ENCODE measurements around the gene BRME1.

The BRME1 gene

DNA sequence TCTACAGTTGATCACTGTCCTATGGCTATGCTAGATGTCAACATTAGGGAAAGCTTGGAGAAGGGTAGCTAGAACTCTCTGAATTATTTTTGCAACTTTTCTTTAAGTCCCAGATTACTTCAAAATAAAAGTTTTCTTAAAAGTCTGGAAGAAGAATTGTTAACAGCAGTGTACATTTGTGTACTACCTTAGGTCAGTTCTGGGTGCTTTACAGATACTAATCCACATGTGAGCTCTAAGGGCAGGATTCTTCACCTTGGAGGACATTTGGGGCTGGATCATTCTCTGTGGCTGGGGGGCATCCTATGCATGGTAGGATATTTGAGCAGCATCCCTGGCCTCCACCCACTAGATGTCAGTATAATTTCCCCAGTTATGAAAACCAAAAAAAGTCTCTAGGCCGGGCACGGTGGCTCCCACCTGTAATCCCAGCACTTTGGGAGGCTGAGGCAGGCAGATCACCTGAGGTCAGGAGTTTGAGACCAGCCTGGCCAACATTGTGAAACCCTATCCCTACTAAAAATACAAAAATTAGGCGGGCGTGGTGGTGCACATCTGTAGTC is 2.8 kb downstream of the BRME1 start:
- H3K27me3 ChIP-seq (ENCODE audit: control insufficient read depth, insufficient read depth, low read length), result peaks cover 11% of the 10 kb centered on the region
- H3K4me3 ChIP-seq (ENCODE audit: low read length), result no peak overlapping the region
- H3K9me3 ChIP-seq (ENCODE audit: control insufficient read depth, low read depth, low read length), result no peaks in the 10 kb centered on the region
- no peaks in the 10 kb centered on the region for H3K4me1 ChIP-seq (ENCODE audit: control insufficient read depth, low read depth, low read length)
- no peak overlapping the region for H3K27ac ChIP-seq (ENCODE audit: low read length)
- no peaks in the 10 kb centered on the region for H3K36me3 ChIP-seq (ENCODE audit: control insufficient read depth, low read depth, low read length)
- no peak overlapping the region for H3K9ac ChIP-seq (ENCODE audit: low read length)

DNA sequence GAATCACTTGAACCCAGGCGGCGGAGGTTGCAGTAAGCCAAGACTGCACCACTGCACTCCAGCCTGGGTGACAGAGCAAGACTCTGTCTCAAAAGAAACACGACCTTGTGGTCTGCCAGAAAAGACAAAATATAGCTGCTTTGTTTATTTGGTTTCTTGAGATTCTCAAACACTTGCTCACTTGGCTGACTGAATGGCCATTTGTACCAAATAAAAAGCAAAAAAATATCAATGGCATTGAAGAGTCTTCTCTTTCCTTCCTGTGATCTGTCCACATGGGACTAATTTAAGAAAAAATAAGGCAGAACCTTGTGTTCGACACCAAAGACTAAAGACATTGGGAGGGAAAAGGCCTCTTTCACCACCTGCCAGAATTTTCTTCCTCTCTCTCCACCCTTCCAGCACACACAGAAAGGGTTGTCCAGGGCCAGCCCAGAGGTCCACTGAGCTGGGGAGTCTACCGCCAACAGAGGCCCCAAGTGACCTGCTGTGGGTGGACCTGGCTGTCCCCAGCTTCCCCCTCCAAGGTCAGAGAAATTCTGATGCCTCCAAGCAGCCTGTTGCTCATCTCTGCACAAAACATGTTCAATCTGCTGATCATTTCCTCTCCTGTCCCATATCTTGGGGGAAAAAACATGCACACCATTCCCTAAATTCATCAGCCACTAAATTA is 5.9 kb downstream of the BRME1 start:
- Histone ChIP-seq H3K9ac (ENCODE audit: low read length) (no peak overlapping the region), H3K27me3 (ENCODE audit: control insufficient read depth, insufficient read depth, low read length) (peaks cover 4% of the 10 kb centered on the region), H3K9me3 (ENCODE audit: control insufficient read depth, low read depth, low read length) (no peaks in the 10 kb centered on the region), H3K4me1 (ENCODE audit: control insufficient read depth, low read depth, low read length) (no peaks in the 10 kb centered on the region), H3K4me3 (ENCODE audit: low read length) (no peak overlapping the region), H3K27ac (ENCODE audit: low read length) (no peak overlapping the region), H3K36me3 (ENCODE audit: control insufficient read depth, low read depth, low read length) (no peaks in the 10 kb centered on the region)

DNA sequence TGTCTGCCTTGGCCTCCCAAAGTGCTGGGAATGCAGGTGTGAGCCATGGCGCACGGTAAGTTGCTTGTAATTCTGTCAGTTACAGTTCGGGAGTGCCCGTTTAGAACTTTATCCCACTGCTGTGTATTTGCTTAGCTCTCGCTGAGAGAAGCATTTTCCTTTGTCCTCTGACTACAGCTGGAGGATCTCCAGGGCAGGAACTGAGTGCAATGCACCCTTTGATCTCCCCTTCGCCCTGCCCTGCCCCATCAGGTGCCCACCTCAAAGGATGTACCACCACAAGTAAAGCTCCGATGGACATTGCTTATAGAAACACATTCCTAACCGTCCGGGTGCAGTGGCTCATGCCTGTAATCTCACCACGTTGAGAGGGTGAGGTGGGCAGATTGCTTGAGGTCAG is 6.5 kb downstream of the BRME1 start:
- H3K9me3 ChIP-seq (ENCODE audit: control insufficient read depth, low read depth, low read length), result no peaks in the 10 kb centered on the region
- H3K27ac ChIP-seq (ENCODE audit: low read length), result no peak overlapping the region
- no peak overlapping the region for H3K9ac ChIP-seq (ENCODE audit: low read length)
- H3K4me1 ChIP-seq (ENCODE audit: control insufficient read depth, low read depth, low read length), result no peaks in the 10 kb centered on the region
- no peaks in the 10 kb centered on the region for H3K36me3 ChIP-seq (ENCODE audit: control insufficient read depth, low read depth, low read length)
- H3K4me3 ChIP-seq (ENCODE audit: low read length), result no peak overlapping the region
- no peaks in the 10 kb centered on the region for H3K27me3 ChIP-seq (ENCODE audit: control insufficient read depth, insufficient read depth, low read length)

DNA sequence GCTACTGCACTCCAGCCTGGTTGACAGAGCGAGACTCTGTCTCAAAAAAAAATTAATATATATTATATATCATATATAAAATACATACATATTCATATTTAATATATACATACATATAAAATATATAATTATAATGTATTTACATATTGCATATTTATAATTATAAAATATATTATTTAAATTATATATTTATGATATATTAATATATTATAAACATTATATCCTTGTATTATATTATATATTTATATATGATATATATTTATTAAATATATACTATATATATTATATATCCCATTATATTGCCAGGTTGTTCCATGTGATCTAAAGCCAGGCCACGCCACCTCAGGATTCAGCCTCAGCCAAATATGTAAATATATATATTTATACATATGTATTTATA is 9.7 kb downstream of the BRME1 start:
- Histone ChIP-seq H3K4me1 (ENCODE audit: control insufficient read depth, low read depth, low read length) (no peaks in the 10 kb centered on the region), H3K4me3 (ENCODE audit: low read length) (no peak overlapping the region), H3K27ac (ENCODE audit: low read length) (no peak overlapping the region), H3K36me3 (ENCODE audit: control insufficient read depth, low read depth, low read length) (no peaks in the 10 kb centered on the region), H3K9me3 (ENCODE audit: control insufficient read depth, low read depth, low read length) (no peaks in the 10 kb centered on the region), H3K27me3 (ENCODE audit: control insufficient read depth, insufficient read depth, low read length) (no peaks in the 10 kb centered on the region), H3K9ac (ENCODE audit: low read length) (no peak overlapping the region)

DNA sequence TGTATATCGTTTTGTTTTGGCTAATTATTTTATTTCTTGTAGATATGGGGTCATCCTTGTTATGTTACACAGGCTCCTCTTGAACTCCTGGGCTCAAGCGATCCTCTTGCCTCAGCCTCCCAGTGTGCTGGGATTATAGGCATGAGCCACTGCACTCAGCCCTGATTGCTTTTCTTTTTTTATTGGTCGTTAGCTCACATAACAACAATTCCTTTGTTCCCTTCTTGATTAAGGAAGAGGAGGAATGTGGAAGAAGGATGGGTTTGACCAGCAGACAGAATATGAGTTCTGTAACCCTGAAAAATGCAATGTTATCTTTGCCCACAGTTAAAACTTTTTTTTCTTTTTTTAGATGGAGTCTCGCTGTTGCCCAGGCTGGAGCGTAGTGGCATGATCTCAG is 11.4 kb downstream of the BRME1 start:
- H3K27me3 ChIP-seq (ENCODE audit: control insufficient read depth, insufficient read depth, low read length), result no peaks in the 10 kb centered on the region
- H3K9ac ChIP-seq (ENCODE audit: low read length), result no peak overlapping the region
- no peaks in the 10 kb centered on the region for H3K9me3 ChIP-seq (ENCODE audit: control insufficient read depth, low read depth, low read length)
- H3K4me1 ChIP-seq (ENCODE audit: control insufficient read depth, low read depth, low read length), result no peaks in the 10 kb centered on the region
- H3K36me3 ChIP-seq (ENCODE audit: control insufficient read depth, low read depth, low read length), result no peaks in the 10 kb centered on the region
- no peak overlapping the region for H3K4me3 ChIP-seq (ENCODE audit: low read length)
- no peak overlapping the region for H3K27ac ChIP-seq (ENCODE audit: low read length)

DNA sequence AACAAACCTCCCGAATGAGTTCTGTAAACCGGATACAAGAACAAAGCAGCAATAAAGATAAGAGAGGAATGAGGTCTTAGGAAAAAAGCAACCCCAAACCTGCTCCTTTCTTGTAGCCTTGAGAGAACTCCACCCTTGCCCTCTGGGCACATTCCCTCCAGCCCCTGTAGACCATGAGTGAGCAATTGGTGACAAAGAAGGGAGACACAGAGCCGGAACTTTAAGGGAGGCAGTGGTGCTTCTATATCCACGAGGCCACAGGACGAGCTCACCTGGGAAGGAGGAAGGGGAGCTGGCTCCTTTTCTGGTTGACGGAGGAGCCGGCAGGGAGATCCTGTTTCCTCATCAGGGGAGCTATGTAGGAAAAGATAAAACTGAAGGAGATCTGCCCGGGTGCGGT is 13.0 kb downstream of the BRME1 start:
- H3K9ac ChIP-seq (ENCODE audit: low read length), result no peak overlapping the region
- no peaks in the 10 kb centered on the region for H3K27me3 ChIP-seq (ENCODE audit: control insufficient read depth, insufficient read depth, low read length)
- no peaks in the 10 kb centered on the region for H3K9me3 ChIP-seq (ENCODE audit: control insufficient read depth, low read depth, low read length)
- H3K4me1 ChIP-seq (ENCODE audit: control insufficient read depth, low read depth, low read length), result no peaks in the 10 kb centered on the region
- H3K4me3 ChIP-seq (ENCODE audit: low read length), result no peak overlapping the region
- no peak overlapping the region for H3K27ac ChIP-seq (ENCODE audit: low read length)
- no peaks in the 10 kb centered on the region for H3K36me3 ChIP-seq (ENCODE audit: control insufficient read depth, low read depth, low read length)

DNA sequence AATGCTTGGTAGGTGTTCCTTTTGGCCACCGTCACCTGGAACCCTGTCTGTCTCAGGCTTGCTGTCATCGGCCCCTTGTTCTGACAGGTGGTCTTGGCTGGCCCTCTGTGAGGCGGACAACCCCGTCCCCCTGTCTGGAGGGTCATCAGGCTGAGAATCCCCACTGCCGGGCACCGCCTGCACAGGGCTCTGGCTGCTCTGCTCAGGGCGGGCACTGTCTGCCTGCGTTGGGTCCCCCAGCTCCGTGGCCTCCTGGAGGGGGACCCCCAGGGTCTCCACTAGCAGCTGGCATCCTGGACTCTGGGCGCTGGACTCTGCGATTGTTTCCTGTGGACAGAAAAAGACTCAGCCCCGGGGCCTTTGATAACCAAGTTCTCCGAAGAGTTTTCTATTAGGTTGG is 15.8 kb downstream of the BRME1 start:
- H3K9me3 ChIP-seq (ENCODE audit: control insufficient read depth, low read depth, low read length), result no peaks in the 10 kb centered on the region
- no peaks in the 10 kb centered on the region for H3K36me3 ChIP-seq (ENCODE audit: control insufficient read depth, low read depth, low read length)
- no peak overlapping the region for H3K4me3 ChIP-seq (ENCODE audit: low read length)
- H3K27ac ChIP-seq (ENCODE audit: low read length), result no peak overlapping the region
- H3K4me1 ChIP-seq (ENCODE audit: control insufficient read depth, low read depth, low read length), result no peaks in the 10 kb centered on the region
- H3K27me3 ChIP-seq (ENCODE audit: control insufficient read depth, insufficient read depth, low read length), result no peaks in the 10 kb centered on the region
- no peak overlapping the region for H3K9ac ChIP-seq (ENCODE audit: low read length)

DNA sequence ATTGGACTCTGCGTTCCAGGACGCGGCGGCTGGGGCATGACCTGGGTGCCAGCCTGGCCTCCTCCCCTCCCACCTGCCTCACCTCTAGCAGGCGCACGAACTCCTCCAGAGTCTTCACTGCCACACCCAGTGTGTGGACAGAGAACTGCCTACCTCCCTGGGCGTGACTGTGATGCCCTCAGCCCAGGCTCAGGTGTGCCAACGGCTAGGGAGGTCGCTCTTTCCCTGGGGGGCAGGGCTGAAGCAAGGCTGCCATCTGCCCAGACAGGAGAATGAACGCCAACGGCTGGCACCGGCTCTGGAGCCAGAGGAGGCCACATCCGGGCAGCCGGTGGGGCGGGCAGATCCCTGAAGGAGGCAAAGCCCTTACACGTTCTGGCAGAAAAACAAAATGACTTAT is 17.6 kb downstream of the BRME1 start:
- H3K9me3 ChIP-seq (ENCODE audit: control insufficient read depth, low read depth, low read length), result no peaks in the 10 kb centered on the region
- no peaks in the 10 kb centered on the region for H3K36me3 ChIP-seq (ENCODE audit: control insufficient read depth, low read depth, low read length)
- H3K4me3 ChIP-seq (ENCODE audit: low read length), result no peak overlapping the region
- H3K27ac ChIP-seq (ENCODE audit: low read length), result no peak overlapping the region
- H3K27me3 ChIP-seq (ENCODE audit: control insufficient read depth, insufficient read depth, low read length), result no peaks in the 10 kb centered on the region
- no peaks in the 10 kb centered on the region for H3K4me1 ChIP-seq (ENCODE audit: control insufficient read depth, low read depth, low read length)
- H3K9ac ChIP-seq (ENCODE audit: low read length), result no peak overlapping the region

DNA sequence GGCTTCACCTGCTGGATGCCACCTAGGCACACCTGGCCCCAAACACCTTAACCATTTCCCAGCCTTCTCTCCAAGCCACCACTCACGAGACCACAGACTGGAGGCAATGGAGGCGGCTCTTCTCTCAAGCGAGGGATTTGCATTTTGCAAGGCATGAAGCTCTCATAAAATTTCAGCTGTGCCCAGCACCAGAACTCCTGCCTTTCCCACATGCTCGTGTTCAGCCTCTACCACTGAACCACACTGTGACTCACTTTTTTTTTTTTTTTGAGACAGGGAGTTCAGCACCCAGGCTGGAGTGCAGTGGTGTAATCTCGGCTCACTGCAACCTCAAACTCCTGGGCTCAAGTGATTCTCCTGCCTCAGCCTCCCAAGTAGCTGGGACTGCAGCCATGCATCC is 18.4 kb downstream of the BRME1 start:
- H3K4me3 ChIP-seq (ENCODE audit: low read length), result no peak overlapping the region
- no peaks in the 10 kb centered on the region for H3K9me3 ChIP-seq (ENCODE audit: control insufficient read depth, low read depth, low read length)
- no peaks in the 10 kb centered on the region for H3K27me3 ChIP-seq (ENCODE audit: control insufficient read depth, insufficient read depth, low read length)
- H3K4me1 ChIP-seq (ENCODE audit: control insufficient read depth, low read depth, low read length), result peaks cover 2% of the 10 kb centered on the region
- H3K9ac ChIP-seq (ENCODE audit: low read length), result no peak overlapping the region
- no peaks in the 10 kb centered on the region for H3K36me3 ChIP-seq (ENCODE audit: control insufficient read depth, low read depth, low read length)
- no peak overlapping the region for H3K27ac ChIP-seq (ENCODE audit: low read length)

DNA sequence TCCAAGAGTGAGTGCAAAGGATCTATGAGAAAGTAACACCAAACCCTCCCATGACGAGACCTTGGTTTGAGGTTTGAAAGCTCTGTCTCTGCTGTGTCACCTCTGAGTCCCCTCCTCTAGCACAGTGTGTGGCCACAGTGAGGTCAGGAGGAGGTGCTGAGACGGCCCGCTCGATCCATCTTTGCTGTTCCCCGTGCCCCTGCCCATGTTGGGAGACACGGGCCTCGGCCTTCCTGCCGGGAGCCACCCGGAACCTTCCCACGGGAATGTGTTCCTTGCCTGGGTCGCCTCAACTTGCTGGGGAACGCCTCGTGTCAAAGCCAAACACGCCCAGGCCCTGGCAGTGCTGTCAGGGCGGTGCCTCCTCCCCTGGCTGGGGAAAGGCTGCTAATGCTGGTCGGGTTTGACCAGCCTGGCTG is 18.9 kb downstream of the BRME1 start:
- Histone ChIP-seq H3K36me3 (ENCODE audit: control insufficient read depth, low read depth, low read length) (no peaks in the 10 kb centered on the region), H3K9ac (ENCODE audit: low read length) (no peak overlapping the region), H3K9me3 (ENCODE audit: control insufficient read depth, low read depth, low read length) (no peaks in the 10 kb centered on the region), H3K4me1 (ENCODE audit: control insufficient read depth, low read depth, low read length) (peaks cover 7% of the 10 kb centered on the region), H3K4me3 (ENCODE audit: low read length) (no peak overlapping the region), H3K27me3 (ENCODE audit: control insufficient read depth, insufficient read depth, low read length) (no peaks in the 10 kb centered on the region), H3K27ac (ENCODE audit: low read length) (no peak overlapping the region)

DNA sequence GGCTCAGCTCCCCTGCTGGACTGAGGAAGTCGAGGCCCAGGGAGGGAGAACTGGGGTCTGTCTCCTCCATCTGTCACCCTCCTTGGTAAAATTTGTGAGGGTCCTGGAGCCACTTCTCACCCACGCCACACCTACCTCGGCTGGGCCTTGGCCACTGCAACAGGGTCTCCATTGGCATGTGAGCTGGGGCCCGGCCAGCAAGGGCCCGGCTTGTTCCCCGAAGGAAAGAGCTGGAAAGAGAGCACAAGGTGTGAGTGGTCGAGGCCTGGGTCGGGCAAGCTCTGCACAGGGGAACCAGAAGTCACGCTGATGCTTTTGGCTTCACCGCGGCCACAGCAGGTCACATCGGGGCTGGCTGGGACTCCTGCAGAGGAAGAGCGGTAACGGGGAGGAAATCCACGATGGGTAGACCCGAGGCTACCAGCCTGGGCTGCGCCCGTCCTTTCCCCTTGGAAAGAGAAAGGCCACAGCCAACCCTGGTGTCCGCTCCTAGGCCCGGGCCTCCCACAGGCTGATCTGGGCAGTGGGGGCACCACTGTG is 20.0 kb downstream of the BRME1 start:
- Histone ChIP-seq H3K27me3 (ENCODE audit: control insufficient read depth, insufficient read depth, low read length) (no peaks in the 10 kb centered on the region), H3K4me3 (ENCODE audit: low read length) (no peak overlapping the region), H3K4me1 (ENCODE audit: control insufficient read depth, low read depth, low read length) (peaks cover 17% of the 10 kb centered on the region), H3K27ac (ENCODE audit: low read length) (no peak overlapping the region), H3K9ac (ENCODE audit: low read length) (no peak overlapping the region), H3K36me3 (ENCODE audit: control insufficient read depth, low read depth, low read length) (no peaks in the 10 kb centered on the region), H3K9me3 (ENCODE audit: control insufficient read depth, low read depth, low read length) (no peaks in the 10 kb centered on the region)
